GM19240 (cell line): ENCODE measurements around the gene FBXO38.
"Not testable (repeated sequence)": the region's sequence is repeated elsewhere in the genome, so short reads cannot be mapped to it uniquely, and the experiment has no call there.

Source experiments
- DNase-seq: peaks from one replicate; pipeline ENCODE4 v3.0.0; 2011; ENCODE audit warnings: low spot score; ENCODE audit not compliant: insufficient read length

The FBXO38 gene

DNA sequence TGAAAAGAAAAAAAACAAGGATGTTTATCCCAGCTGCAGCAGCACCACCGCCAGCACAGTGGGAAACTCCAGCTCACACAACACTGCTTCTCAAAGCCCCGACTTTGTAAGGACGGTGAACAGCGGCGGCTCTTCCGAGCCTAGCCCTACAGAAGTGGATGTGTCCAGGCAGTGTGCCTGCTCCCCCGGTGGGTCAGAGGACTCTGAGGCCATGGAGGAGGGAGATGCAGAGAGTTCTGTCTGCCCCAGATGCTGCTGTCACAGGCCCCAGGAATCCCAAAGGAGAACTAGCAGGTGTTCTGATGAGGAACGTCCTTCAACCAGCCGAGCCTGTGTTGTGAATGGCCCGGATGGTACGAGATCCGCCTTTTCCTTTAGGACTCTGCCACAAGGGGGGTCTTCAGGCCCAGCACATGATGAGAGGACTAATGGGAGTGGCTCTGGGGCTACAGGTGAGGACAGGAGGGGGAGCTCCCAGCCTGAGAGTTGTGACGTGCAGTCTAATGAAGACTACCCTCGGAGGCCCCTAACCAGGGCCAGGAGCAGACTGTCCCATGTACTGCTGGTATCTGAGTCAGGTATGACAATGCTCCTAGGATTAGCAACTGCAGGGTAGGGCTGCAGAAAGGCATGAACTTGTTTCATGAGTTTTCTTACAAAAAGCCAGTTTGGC, 43.7 kb downstream of the FBXO38 start:
- DNase-seq, result no peak

DNA sequence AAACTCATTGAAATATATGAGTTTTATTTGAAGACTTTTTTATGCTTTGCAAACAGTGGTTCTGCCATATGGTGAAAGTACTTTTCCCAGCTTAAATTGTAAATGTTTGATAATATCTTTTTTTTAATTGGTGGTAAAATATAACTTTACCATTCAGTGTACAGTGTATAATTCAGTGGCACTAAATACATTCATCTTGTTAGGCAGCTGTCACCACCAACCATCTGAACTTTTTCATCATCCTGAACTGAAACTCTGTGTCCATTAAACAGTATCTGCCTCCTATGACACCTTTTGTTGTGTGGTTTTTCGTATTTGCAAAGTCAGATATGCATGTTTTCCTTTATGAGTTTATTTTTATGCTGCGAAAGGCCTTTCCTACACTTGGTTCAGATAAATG, 45.1 kb downstream of the FBXO38 start:
- DNase-seq, result no peak

DNA sequence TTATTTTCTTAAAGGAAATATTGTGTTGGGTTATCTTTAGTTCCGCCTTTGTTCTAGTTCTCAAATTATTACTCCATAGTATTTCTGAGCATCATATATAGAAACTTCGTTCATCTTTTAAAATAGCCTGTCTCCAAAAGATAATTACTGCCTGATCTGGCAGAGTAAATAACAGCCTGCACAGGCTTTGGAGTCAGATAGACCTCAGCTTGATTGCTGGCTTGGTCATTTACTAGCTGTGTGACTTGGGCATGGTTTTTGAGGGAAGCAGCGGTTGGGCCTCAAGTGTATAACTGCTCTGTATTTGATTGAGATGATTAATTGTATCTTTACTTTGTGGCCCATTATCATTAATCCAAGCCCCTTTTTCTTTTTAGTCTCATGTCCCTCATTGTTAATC, 50.1 kb downstream of the FBXO38 start:
- no peak for DNase-seq

DNA sequence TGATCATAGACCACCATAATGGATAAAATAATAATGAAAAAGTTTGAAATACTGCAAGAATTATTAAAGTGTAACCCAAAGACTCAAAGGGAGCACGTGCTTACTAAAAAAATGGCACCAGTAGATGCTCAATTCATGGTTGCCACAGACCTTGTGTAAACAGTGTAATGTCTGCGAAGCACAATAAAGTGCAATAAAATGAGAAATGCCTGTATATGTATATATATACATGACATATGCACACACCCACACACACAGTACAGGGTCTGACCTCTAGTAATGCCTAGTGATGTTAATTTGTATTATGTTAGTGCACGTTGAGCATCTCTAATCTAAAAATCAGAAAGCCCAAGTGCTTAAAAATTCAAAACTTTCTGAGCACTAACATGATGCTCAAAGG, 52.3 kb downstream of the FBXO38 start:
- DNase-seq, result no peak

DNA sequence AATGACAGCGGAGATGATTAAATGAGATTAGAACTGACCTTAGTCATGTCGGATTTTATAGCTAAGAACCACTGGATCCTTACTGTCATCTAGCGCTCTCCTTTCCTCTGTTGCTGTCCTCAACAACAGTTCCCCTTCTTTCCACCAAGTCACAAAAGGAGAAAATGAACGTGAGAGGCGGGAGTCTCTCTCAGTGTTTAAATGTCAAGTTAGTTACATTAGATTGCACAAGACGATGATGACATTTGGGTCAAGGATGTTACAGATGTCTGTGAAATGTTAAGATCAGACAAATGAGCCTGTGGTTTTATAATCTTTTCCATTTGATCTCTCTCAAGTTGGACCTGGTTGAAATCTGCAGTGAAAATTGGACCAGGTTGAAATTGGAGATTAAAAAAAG, 53.5 kb downstream of the FBXO38 start:
- no peak for DNase-seq

DNA sequence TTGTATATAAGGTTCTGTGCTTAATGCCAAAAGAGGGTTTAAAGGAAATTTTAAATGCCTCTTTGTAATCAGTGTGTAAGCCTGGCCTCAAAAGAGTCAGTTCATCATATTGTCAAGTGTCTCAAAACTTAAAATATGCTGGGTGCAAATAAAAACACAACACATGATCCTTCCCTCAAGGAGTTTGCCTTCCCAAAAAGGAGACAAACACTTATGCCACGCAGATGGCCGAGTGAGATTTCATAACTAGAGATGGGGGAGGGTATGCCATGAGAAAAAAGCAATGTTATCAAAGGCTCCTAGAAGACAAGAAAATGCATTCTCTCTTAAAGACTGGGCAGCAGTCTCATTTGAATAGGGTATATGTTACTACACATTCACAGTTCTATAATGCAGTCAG, 55.2 kb downstream of the FBXO38 start:
- DNase-seq, result no peak

DNA sequence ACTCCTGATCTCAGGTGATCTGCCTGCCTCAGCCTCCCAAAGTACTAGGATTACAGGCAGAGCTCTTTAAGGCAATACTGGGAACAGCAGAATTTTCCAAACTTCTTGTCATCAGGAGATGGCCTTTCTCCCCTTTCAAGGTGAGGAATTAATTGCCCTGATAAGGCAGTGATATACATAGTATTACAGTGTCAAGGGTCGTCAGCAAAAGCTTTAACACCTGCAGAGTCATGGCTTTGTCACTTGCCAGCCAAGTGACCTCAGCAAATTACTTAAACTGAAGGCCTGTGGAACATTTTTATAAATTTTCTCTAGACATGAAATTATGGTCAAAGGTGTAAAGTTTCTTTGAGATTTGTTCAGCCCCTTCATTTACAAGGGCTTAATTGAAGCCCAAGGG, 59.5 kb downstream of the FBXO38 start:
- no peak for DNase-seq

DNA sequence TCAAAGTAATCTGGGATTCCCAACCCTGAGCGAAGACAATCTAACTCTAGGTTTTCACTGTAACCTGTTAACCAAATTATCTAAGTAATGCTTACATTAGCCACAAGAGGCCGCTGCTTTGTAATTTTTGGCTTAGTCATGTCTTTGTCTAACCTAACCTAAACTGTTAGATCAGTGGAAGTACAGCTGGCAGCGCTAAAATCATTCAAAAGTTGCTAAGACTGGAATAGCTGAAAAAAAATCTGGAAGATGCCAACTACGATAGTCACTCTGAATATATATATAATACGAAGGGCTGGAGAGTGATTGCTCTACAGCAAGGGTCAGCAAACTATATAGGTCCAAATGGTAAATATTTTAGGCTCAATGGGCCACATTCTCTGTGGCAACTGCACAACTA, 60.2 kb downstream of the FBXO38 start:
- DNase-seq, result no peak

DNA sequence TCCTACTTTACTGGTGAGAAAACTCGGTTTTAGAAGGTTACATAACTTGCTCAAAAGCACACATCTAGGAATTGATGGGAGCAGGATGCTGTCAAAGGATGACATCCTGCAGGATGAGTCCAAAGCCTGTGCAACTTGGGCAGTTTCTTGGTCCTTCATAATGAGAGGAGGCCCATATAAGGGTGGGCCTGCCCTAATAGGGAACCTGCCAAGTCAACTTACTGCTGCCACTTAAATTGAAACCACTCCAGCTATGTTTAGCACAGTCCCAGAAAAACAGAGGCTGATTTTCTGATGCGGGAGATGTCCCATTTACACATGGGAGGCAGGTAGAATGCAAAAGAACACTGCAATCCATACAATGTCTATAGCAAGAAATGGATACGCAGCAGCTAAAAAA, 61.8 kb downstream of the FBXO38 start:
- DNase-seq, result no peak

DNA sequence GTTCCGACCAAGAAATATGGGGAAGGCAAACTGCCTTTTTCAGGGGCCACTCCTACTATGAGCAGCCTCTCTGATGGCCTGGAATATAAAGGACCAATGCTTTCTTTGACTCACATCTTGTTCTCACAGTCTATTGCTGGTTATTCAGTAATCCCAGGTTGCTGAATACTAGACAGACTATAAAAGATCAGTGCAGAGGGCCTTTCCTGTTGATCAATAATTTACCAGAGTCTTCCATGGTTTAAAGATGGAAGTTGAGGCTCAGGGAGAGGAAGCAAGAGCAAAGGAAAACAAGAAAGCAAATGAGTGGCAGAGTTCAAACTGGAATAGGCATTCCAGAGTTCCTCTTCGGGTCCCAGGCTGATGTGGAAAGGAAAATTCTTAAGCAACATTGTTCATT, 62.9 kb downstream of the FBXO38 start:
- DNase-seq, result no peak

DNA sequence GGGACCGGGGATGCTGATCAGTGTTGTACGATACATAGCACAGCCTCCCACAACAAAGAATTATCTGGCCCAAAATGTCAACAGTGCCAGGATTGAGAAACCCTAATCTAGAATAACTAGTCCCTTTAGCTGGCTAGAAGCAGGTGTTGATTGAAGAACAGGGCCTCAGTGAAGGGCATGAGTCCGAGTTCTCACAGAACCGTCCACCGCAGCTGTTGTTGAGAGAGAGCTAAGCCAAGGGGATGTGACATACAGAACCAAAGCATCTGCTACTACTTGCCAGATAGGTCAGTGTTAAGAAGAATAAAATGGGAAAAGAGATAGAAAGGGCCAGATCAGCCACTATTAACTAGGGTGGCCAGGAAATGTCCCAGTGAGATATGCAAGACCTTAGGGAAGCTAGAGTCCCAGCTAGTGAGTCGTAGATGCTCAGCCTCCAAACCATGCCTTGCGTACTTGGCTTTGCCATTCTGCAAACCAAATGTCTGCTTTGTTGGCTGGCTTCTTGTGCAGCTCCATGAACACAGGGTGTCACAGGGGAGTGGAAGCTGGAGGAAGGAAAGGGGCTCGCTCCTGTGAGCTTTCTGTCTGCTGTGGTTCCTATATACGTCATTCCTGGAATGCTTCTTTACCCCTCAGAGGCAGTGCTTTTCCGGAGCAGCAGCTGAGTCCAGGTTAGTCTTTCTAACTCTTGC, 68.9 kb downstream of the FBXO38 start:
- DNase-seq, result no peak

DNA sequence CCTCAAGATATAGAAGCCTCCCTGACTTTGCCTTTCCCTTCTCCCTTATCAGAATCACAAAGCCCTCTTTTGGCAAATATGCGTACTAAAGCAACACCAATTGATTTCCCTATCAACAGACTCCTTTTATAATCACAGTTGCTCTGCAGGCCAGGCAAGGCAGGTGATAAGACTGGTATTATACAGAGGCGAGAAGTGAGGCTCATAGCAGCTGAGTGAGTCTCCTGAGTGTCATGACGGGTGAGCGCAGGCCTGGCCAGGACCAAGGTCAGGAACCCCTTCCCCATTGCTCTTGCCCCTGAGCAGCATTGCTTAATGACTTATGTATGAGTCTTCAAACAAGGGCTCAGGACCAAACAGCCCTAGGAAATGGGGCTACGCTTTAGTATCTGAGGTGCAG, 70.8 kb downstream of the FBXO38 start:
- DNase-seq, result no peak

DNA sequence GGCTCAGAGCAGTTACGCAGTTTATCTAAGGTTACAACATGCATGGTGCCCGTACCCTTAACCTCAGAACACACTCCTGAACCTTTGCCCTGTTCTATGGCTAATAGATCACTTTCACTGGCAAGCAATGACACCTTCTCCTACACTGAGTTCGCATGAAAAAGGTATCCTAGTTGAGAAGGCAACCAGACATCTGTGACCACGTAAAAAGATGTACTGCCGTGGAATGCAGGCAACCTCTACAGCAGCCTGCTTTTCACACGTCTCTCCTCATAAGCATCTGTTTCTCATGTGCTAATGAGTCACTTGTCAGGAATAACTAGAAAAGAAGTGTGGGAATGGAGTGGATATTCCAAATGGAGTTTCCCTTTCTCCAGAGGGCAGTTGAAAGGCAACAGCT, 71.4 kb downstream of the FBXO38 start:
- no peak for DNase-seq

DNA sequence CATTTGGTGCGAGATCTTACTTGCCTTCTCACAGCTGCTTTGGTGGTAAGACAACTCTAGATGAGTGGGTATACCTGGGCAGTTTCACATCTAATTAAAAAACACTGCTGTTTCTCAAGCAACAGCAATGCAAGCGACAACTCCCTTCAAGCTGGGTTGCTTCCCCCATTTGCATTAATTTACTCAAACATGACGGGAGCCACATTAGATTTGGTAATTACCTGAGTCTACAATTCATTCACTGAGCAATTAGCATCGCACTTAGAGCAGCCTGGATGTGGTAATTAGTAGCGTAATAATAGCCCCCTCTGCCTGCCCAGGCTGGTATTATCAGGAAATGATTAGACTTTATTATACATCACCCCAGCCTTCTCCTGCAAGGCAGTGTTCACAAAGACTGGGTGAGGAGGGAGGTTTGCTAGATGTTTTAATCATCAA, 73.4 kb downstream of the FBXO38 start:
- DNase-seq, result no peak

DNA sequence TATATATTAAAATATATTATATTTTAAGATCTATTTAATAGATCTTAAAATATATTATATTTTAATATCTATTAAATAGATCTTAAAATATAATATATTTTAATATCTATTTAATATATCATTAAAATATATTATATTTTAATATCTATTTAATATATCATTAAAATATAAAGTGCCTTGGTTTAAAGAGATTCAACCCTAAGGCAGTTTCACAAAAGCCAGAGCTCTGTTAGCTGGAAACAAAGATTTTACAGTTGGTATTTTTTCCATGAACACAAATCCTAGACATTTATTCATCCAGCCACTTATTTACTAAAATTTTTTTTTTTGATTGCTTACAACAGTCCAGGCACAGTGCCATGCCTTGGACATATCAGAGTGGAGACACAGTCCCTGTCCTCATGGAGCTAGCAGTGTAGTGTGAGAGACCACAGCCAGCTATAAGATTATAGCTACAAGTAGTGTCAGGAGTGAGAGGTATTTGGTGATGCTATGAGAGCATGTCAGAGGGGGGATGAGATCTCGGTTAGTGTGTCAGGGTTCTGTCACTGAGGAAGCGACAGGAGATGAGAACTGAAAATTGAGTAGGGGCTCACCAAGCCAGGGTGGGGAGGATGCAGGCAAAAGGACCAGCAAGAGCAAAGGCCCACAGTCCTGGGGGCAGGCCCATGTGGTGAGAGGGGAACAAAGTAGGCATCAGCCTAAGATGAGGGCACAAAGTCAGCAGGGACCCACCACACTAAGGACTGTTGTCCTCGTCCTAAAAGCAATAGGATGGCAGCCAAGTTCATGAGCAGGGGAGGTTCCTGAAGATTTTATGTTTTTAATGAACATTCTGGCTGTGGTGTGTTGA, 74.5 kb downstream of the FBXO38 start:
- no peak for DNase-seq

DNA sequence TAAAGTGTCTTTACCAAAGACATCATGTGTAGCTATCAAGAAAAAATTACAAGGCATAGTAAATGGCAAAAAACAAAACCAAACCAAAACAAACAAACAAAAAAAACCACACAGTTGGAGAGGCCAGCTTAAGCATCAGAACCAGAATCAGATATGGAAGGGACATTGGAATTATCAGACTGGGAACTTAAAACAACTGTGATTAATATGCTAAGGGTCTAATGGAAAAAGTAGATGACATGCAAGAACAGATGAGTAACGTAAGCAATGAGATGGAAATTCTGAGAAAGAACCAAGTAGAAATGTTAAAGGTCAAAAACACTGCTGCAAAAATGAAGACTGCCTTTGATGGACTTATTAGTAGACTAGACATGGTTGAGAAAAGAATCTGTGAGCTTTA, 75.9 kb downstream of the FBXO38 start:
- DNase-seq, result no peak

DNA sequence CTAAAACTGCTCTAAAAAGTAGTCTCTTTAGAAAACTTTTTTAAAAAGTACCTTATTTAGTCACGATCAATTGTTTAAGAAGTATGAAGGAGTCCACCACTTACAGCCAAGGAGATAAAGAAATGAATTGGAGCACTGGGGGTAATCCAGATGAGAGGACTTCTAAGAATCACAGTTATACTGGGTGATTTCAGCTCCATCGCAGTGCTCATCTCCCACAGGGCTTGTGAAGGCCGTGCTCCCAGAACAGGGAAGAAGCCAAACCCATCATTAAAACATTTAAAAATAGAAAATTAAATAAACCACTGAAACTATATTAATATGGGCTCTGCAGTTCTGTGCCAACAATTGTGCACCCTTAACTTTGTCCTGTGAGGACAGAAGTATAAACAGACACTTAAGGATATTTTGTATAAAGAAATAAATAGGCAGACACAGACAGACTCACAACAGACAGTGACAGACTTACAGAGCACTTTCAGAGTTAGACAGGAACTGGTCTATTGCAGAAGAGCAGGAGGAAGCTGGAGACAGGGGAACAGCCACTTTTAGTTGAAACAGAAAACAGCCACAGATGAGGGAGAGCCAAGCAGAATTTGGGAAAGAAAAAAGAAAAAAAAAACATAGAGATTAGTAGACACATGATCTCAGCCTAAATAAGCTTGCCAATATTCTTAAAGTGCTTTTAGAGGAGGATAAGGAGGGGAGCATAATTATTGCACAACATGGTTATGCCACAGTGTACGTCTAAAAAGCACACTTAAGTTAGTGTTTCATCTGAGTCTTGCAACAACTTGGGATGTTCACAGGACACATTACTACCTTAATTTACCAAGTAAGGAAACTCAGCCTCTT, 81.8 kb downstream of the FBXO38 start:
- DNase-seq, result no peak

DNA sequence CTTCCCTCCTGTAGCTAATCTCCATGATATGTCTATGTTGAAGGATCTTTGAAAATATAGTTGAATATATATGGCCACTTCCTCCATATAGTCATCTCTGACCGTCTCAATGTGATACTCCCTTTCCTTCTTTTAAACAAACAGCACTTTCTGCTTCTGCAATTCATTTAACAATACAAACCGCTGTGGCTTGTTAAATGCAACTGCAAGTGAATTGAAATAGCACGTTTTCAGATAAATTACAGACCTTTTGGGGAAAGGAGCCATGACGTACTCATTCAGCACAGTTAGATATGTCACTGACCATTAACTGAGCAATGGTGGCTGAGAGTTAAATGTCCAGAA, 82.5 kb downstream of the FBXO38 start:
- DNase-seq, result no peak

DNA sequence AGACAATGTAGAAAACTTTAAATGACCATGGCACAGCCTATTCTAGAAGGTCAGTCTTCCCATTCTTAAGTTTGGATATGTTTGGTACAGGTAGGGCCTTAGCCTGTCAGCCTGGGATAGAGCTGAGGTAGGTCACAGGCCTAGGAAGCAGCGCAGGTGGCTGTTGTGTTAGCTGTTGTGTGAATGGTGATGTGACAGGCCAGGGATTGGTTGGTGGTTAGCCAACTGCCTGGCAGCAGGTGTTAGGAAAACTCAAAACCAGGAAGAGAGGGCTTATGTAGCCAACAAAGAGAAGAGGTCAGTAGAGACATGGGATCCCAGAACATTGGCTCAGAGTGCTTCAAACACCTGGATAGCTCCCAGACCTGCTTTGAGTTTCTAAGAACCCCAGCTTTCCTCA, 84.2 kb downstream of the FBXO38 start:
- DNase-seq, result no peak

DNA sequence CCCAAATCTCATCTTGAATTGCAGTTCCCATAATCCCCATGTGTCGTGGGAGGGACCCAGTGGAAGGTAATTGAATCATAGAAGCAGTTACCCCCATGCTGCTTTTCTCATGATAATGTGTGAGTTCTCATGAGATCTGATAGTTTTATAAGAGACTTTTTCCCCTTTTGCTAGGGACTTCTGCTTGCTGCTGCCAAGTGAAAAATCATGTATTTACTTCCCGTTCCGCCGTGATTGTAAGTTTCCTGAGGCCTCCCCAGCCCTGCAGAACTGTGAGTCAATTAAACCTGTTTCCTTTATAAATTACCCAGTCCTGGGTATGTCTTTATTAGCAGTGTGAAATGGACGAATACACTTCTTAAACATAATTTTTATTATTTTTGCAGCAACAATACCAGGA, 85.0 kb downstream of the FBXO38 start:
- not testable (repeated sequence) for DNase-seq

DNA sequence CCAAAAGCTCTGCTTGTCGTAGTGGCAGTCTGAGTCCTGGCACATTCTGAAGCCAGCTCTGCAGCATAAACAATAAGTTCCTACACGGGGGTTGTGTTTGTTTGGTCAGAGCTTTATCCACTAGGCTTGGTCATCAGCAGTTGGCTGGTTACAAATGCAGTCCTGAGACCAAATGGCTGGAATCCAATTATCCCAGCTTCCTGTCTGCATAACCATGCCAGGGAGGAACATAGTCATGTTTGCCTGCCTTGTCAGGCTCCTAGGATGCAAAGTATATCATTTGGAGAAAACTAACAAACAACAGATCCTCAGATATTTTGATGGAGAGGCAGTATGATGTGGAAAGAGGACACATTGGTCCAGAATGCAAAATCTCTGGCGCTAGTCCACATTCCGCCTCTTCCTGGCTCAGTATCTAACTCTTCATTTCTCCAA, 85.8 kb downstream of the FBXO38 start:
- DNase-seq, result no peak

DNA sequence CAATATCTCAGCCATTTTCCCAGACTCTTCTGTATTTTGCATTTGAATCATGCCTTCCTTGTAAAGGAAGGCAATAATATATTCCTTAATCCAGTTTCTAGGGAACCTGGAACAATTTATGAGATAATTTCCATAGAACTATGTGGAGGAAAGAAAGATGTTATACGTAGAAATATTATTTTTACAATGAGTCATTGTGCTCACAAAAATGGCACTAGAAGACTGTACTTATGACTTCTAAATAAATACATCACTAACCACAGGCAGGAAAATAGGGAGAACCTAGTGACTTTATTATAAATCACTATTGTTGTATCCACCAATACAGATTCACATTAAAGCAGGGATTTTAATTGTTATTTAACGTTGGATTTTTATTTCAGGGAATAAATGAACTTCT, 87.6 kb downstream of the FBXO38 start:
- DNase-seq, result no peak
